ENCODE data around the gene LSM12. TPM values are rescaled to one million over a fixed set of nuclear protein-coding genes. Genes with fewer than 3 reads are reported as not detected.

LSM12 gene
- total and polyA plus RNA-seq, 4 donors, result 14.8 to 54.6 (median 35.6) TPM

GRCh38 chr17:44074911-44075285 lies 8.4 kb upstream of the LSM12 start:
- WGBS, 2 donors, result 92 to 94% methylated on average over 9 of the region's 9 CpGs
- H3K4me1 ChIP-seq (ENCODE audit: control insufficient read depth in 5 of 5, insufficient read depth in 5 of 5, low read length in 5 of 5), result peaks cover 4 to 22% (median 7%) of the 10 kb centered on the region in 5 donors
- no peak overlapping the region for H3K9ac ChIP-seq (ENCODE audit: insufficient read depth in 1 of 2, low read length in 2 of 2)
- TF ChIP-seq CTCF (IDR thresholded peaks at IDR 0.05; ENCODE audit: control extremely low read depth, extremely low read depth), result no peak
- no peaks in the 10 kb centered on the region for H3K9me3 ChIP-seq (ENCODE audit: control insufficient read depth in 4 of 4, insufficient read depth in 3 of 4, low read length in 3 of 4)
- no peak overlapping the region for H3K4me3 ChIP-seq
- H3K27me3 ChIP-seq (ENCODE audit: control insufficient read depth in 3 of 3, insufficient read depth in 3 of 3, low read length in 2 of 3), result no peaks in the 10 kb centered on the region
- DNase-seq (no peak), ATAC-seq (ENCODE audit: insufficient read depth, low FRiP score) (no peak)
- H3K27ac ChIP-seq (ENCODE audit: low read depth in 1 of 2, low read length in 1 of 2), result no peak overlapping the region
- peaks cover 20 to 52% (median 28%) of the 10 kb centered on the region in 4 donors for H3K36me3 ChIP-seq (ENCODE audit: control insufficient read depth in 4 of 4, insufficient read depth in 4 of 4, low read length in 4 of 4)

GRCh38 chr17:44074231-44074910 lies 7.9 kb upstream of the LSM12 start:
- Histone ChIP-seq H3K4me3 (no peak overlapping the region), H3K27me3 (ENCODE audit: control insufficient read depth in 3 of 3, insufficient read depth in 3 of 3, low read length in 2 of 3) (no peaks in the 10 kb centered on the region), H3K4me1 (ENCODE audit: control insufficient read depth in 5 of 5, insufficient read depth in 5 of 5, low read length in 5 of 5) (peaks cover 4 to 23% (median 7%) of the 10 kb centered on the region in 5 donors), H3K9ac (ENCODE audit: insufficient read depth in 1 of 2, low read length in 2 of 2) (peak overlapping the region in 1 of 2 donors; percentile 13), H3K27ac (ENCODE audit: low read depth in 1 of 2, low read length in 1 of 2) (no peak overlapping the region), H3K9me3 (ENCODE audit: control insufficient read depth in 4 of 4, insufficient read depth in 3 of 4, low read length in 3 of 4) (no peaks in the 10 kb centered on the region), H3K36me3 (ENCODE audit: control insufficient read depth in 4 of 4, insufficient read depth in 4 of 4, low read length in 4 of 4) (peaks cover 17 to 49% (median 25%) of the 10 kb centered on the region in 4 donors)
- no peak for TF ChIP-seq CTCF (IDR thresholded peaks at IDR 0.05; ENCODE audit: control extremely low read depth, extremely low read depth)
- WGBS, 2 donors, result 84 to 91% methylated on average over 9 of the region's 9 CpGs
- ATAC-seq (ENCODE audit: insufficient read depth, low FRiP score) (no peak), DNase-seq (peak in 2 of 3 donors; percentile 26 to 48)

- Histone ChIP-seq H3K27me3 (ENCODE audit: control insufficient read depth in 3 of 3, insufficient read depth in 3 of 3, low read length in 2 of 3) (no peaks in the 10 kb centered on the region), H3K4me3 (no peak overlapping the region), H3K9me3 (ENCODE audit: control insufficient read depth in 4 of 4, insufficient read depth in 3 of 4, low read length in 3 of 4) (no peaks in the 10 kb centered on the region), H3K36me3 (ENCODE audit: control insufficient read depth in 4 of 4, insufficient read depth in 4 of 4, low read length in 4 of 4) (peaks cover 4 to 24% (median 18%) of the 10 kb centered on the region in 4 donors), H3K4me1 (ENCODE audit: control insufficient read depth in 5 of 5, insufficient read depth in 5 of 5, low read length in 5 of 5) (peaks cover 4 to 32% (median 9%) of the 10 kb centered on the region in 5 donors), H3K27ac (ENCODE audit: low read depth in 1 of 2, low read length in 1 of 2) (peak overlapping the region; percentile 3 to 5), H3K9ac (ENCODE audit: insufficient read depth in 1 of 2, low read length in 2 of 2) (peak overlapping the region in 1 of 2 donors; percentile 94)
- DNase-seq, result no peak
- no peak for ATAC-seq (ENCODE audit: insufficient read depth, low FRiP score)
- TF ChIP-seq CTCF (IDR thresholded peaks at IDR 0.05; ENCODE audit: control extremely low read depth, extremely low read depth), result no peak
- WGBS, 2 donors, result 33 to 37% methylated on average over 2 of the region's 2 CpGs
These were observed 5.3 kb upstream of the LSM12 start for GRCh38 chr17:44071772-44072171.

Measured in lung (tissue), 12 donors.